ENCODE measurements around the gene CDRT4.

- TF ChIP-seq POLR2A (IDR thresholded peaks at IDR 0.05; ENCODE audit: low read depth, low read length) = no peak
- no peak for TF ChIP-seq SPI1 (IDR thresholded peaks at IDR 0.05; ENCODE audit: low read depth, low read length)
- TF ChIP-seq POLR2AphosphoS5 (IDR thresholded peaks at IDR 0.05; ENCODE audit: low read depth, low read length) = no peak
- no peak for TF ChIP-seq PAX5 (IDR thresholded peaks at IDR 0.05; ENCODE audit: insufficient read depth, low read length, severe bottlenecking)
Observed at GRCh38 chr17:15465045-15465701, 2.2 kb downstream of the CDRT4 start.

Data from GM12891 (cell line).